HG03378 (cell line): ENCODE results near the gene LRP1.

Source experiments
- ATAC-seq: cut with Tn5 transposase; IDR thresholded peaks from one replicate; pipeline ENCODE4 v1.9.1; 2021; ENCODE audit warnings: mild to moderate bottlenecking, moderate library complexity; ENCODE audit not compliant: unreplicated experiment

LRP1 gene

DNA sequence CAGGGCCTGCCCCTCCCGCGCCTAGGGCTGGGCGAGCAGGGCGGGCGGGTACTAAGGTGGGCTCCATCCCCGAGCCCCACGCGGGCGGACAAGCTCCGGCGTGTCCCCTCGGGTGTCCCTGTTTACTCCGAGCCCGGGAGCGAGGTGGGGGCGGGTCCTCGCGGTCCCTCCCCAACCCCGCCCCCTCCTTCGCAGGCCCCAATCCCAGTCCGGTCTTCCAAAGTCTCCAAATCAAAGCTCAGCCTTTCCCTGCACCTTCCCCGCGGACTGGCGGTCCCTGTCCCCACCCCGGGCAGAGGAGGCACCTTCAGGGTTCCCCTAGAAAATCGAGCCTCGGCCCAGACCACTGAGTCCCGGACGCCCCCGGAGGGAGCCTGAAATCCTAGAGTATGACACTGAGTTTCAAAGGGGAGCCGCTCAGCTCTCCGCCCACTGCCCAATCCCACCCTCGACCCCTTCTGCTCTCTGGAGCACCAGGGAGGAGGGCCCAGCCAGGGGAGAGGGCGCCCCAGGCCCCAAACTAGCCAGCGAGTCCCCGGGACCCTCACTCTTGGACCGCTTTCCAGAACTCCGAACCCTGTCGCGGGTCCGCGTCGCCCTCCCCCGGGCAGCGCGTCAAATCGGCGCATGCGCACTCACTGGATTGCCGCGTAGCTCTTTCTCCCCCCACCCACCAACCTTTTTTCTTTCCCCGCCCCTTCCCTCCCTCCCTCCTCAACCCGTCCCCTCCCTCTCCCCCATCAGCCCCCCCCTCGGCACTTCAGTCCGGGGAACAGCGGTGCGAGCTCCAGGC, at the start of gene LRP1:
LRP1 (plus strand) TSS at position 758 of the 793 bp plus-strand sequence. CDS start 482 bp downstream, outside the sequence.
- ATAC-seq = no peak

GRCh38 chr12:57078519-57079404, 49.5 kb upstream of the LRP1 start, which contains the start of gene NEMP1:
Gene NEMP1 (minus strand): TSS chr12:57078791. CDS start chr12:57078745, 46 bp downstream.
- peak; percentile 94 for ATAC-seq

- no peak for ATAC-seq
Observed at GRCh38 chr12:57079821-57080220, 48.5 kb upstream of the LRP1 start.

DNA sequence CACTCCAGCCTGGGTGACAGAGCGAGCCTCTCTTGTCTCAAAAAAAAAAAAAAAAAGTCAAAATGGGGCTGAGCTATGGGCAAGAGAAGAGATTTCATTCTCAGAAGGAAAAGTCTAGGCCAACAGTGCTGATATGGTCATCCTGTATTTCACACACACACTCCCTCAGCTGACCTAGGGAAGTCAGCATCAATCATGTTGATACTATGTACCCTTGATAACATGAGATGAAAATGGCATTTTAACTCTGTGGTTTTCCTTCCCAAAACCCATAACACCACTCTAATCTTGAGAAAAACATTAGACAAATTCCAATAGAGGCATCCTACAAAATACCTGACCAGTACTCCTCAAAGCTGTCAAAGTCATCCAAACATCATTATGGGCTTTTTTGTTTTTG, 47.4 kb upstream of the LRP1 start:
- no peak for ATAC-seq

GRCh38 chr12:57085999-57086492, 42.2 kb upstream of the LRP1 start:
- no peak for ATAC-seq

GRCh38 chr12:57086493-57087009, 41.7 kb upstream of the LRP1 start:
- ATAC-seq = no peak

- peak; percentile 3 for ATAC-seq
Observed at GRCh38 chr12:57087010-57087690, 41.1 kb upstream of the LRP1 start.

DNA sequence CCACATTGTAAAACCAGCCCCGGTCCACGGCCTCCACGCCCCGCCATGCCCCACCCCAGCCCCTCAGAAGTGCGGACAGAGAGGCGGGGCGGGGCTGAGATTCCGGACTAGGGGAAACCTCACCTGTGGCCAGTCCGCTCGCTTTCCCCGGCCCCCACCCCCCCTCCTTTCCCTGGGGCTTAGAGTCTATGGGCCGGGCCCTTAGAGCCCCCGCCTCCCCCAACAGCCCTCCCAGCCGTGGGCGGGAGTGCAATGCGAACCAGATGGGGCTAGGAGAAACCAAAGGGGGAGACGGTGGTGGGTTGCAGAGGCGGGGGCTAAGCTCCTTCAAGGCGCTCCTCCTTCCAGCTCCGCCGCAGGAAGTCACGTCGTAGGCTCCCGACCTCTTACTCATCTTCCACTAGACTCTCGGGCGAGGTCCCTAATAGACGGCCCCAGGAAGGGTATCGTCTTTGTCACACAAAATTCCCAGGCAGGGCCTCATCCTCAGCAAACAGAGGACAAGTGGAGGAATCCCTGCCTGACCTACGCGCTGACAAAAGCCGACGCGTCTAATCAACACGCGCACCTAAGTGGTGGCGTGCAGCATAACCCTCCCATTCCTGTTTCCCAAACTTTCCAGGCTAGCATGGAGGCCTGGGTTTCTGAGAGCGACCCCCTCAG, 40.5 kb upstream of the LRP1 start:
- peak; percentile 30 for ATAC-seq

DNA sequence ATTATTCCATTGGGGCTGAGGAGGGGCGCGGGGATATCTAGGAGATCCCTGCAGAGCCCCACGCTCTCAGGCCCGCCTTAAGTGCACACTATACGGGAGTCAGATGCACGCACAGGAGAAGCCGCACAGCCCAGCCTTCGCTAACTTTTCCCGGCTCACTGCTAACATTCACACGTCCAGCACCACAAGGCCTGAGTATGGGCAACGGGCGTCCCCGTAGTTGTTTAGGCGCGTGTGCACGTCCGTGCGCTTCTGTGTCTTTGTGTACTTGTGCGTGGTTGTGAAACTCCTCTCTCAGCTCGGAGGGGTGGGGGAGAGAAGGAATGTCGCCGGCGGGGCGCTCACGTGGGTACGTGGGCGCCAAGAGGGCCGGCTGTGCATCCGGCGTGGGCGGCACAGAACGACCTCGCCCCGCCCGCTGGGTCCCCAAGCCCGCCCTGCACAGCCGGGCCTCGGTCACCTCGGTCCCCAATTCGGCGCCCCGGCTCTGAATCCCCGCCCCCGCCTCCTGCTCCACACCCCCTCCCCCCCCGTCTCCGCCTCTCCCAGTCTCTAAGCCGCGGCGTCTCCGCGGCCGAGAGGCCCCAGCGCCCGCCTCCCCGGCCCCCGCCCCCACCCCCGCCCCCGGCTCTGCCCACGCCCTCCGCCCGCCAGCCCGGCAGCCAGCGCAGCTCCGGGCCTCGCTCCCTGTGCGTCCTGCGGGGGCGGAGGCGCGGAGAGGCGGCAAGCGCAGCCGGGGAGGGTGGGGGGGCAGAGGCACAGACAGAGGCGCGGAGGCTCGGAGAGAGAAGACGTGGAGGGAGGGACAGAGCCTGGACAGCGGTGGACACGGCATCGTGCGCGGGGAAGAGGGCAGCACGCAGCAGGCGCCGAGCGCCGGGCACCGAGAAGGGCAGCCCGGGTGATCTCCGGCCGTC, 39.7 kb upstream of the LRP1 start, which contains the start of gene NAB2:
NAB2 (plus strand) TSS at position 761 of the 917 bp plus-strand sequence. CDS start 158 bp downstream, outside the sequence.
- ATAC-seq = peak; percentile 38

DNA sequence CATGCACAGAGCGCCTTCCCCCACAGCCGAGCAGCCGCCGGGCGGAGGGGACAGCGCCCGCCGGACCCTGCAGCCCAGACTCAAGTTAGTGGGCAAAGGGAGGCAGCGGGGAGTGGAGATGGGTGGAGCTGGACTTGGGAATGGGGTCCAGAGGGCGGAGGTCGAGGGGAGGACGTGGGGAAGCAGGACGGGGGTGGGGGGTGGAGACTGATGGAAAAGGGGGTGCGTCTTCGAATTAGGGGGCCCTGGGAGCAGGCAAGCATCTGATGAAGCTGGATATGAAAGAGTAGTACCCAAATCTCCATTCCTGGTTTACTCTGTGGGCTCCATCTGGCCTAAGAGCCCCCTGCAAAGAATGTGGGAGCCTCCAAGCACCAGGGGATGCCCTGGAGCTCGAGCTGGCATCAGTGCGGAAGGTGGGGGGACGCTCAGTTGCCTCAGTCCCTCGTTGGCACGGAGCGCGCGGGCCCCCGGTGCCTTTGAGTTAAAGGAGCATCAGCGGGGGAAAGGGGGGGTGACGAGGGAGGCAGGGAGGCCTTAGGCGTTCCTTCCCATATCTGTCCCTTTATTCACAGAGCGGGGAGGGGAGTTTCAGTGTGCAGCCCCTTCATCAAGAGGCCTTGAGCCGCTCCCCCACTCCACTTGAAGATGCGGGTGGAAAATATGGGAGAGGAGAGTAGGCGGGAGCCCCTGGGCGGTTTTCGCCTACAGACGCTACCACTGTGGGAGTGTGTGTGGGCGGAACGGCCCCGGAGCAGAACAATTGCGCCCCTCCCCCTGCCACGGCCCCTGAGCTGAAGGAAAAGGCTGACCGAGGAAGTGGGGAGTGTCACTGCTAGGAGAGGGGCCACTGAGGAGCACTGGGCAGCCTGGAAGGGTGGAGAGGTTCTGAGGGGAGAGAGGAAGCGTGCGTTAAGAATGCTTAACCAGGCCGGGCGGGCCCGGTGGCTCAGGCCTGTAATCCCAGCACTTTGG, 38.7 kb upstream of the LRP1 start:
- ATAC-seq = no peak

DNA sequence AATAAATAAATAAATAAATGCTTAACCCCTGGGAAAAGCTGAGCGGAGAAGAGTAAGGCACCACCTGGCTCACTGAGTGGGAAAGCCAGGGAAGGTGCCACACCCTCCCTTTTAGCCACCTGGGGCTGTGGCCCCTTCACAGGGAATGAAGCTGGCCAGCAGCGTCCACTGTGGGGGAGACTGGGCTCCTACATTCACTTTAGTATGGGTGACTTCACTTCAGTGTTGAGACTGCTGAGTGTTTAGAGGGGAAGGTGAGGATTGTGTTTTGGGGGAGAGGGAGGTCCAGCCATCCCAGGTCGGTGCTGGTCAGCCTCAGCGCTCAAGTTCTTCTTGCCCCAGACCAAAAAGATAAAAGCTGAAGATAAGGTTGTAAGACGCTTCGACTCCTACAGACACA, 37.8 kb upstream of the LRP1 start:
- no peak for ATAC-seq

DNA sequence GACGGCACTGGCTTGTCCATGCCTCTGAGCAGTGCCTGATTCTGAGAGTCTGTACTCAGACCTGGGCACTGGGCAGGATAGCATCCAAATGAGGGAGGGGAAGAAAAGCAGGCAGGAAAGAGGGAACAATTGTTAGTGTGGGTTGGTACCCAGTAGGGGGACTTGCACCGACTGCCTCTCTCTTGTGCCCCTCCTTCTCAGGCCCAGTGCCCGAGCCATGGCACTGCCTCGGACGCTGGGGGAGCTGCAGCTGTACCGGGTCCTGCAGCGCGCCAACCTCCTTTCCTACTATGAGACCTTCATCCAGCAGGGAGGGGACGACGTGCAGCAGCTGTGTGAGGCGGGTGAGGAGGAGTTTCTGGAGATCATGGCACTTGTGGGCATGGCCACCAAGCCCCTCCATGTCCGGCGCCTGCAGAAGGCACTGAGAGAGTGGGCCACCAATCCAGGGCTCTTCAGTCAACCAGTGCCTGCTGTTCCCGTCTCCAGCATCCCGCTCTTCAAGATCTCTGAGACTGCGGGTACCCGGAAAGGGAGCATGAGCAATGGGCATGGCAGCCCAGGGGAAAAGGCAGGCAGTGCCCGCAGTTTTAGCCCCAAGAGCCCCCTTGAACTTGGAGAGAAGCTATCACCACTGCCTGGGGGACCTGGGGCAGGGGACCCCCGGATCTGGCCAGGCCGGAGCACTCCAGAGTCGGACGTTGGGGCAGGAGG, 37.2 kb upstream of the LRP1 start:
- ATAC-seq = no peak

DNA sequence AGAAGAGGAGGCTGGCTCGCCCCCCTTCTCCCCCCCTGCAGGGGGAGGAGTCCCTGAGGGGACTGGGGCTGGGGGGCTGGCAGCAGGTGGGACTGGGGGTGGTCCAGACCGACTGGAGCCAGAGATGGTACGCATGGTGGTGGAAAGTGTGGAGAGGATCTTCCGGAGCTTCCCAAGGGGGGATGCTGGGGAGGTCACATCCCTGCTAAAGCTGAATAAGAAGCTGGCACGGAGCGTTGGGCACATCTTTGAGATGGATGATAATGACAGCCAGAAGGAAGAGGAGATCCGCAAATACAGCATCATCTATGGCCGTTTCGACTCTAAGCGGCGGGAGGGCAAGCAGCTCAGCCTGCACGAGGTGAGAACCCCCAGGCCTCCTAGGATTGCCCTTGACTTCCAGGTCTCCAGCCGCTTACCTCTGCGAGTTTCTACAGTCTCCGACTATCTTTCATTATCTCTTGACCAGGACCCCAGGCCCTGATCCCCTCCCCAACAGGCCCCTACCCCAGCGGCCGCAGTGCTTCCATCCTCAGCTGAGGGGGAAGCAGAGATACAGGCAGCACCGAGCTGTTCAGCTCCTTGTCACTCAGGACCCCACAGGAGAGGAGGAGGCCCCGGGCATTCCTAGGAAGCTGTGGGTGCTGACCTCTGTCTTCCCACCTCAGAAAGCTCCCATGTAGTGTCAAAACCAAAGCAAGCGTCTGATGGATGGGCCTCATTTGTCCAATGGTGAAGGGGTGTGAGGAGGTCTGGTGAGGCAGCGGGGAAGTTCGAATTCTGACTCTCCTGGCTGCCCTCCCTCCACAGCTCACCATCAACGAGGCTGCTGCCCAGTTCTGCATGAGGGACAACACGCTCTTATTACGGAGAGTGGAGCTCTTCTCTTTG, 36.4 kb upstream of the LRP1 start:
- ATAC-seq = no peak

GRCh38 chr12:57092529-57092862, 35.8 kb upstream of the LRP1 start:
- ATAC-seq = no peak

- ATAC-seq = no peak
Observed at GRCh38 chr12:57092876-57093414, 35.3 kb upstream of the LRP1 start.
